DOHH2 (cell line): ENCODE data around the gene COMMD10.

Experiments used
- H3F3A ChIP-seq: fragments of 200-600 bp; sonication (generic), shearing (Covaris generic); 2 replicates; pipeline ENCODE4 v1.6.0; 2016; ENCODE audit warnings: antibody characterized with exemption, mild to moderate bottlenecking; ENCODE audit not compliant: control insufficient read depth, insufficient read depth
- H3K27ac ChIP-seq: fragments of 200-600 bp; sonication (generic); 2 replicates; pipeline ENCODE4 v1.5.1; 2014; ENCODE audit warnings: low read depth, mild to moderate bottlenecking, low read length, moderate library complexity
- H3K27me3 ChIP-seq: fragments of 200-600 bp; sonication (generic); 2 replicates; pipeline ENCODE4 v1.6.1; 2014; ENCODE audit warnings: mild to moderate bottlenecking, low read length, mixed read lengths; ENCODE audit not compliant: control insufficient read depth
- H3K36me3 ChIP-seq: fragments of 200-600 bp; sonication (generic); 2 replicates; pipeline ENCODE4 v1.6.1; 2014; ENCODE audit warnings: mild to moderate bottlenecking, low read length, moderate library complexity, mixed read lengths; ENCODE audit not compliant: control insufficient read depth
- H3K4me1 ChIP-seq: fragments of 200-600 bp; sonication (generic); 2 replicates; pipeline ENCODE4 v1.6.1; 2014; ENCODE audit warnings: mild to moderate bottlenecking, low read length, mixed read lengths; ENCODE audit not compliant: control insufficient read depth
- H3K4me2 ChIP-seq: fragments of 200-600 bp; sonication (generic); 2 replicates; pipeline ENCODE4 v1.6.0; 2014; ENCODE audit warnings: mild to moderate bottlenecking, low read length, moderate library complexity
- H3K4me3 ChIP-seq: fragments of 200-600 bp; sonication (generic); 2 replicates; pipeline ENCODE4 v1.5.1; 2014; ENCODE audit warnings: mild to moderate bottlenecking, low read length, mixed read lengths
- H3K79me2 ChIP-seq: fragments of 200-600 bp; sonication (generic); 2 replicates; pipeline ENCODE4 v1.6.1; 2014; ENCODE audit warnings: mild to moderate bottlenecking, low read length, mixed read lengths; ENCODE audit not compliant: control insufficient read depth
- H3K9me2 ChIP-seq: fragments of 200-600 bp; sonication (generic); replicated peaks from 2 replicates; pipeline ENCODE4 v1.6.1; 2014; ENCODE audit warnings: mild to moderate bottlenecking, low read length, mixed read lengths; ENCODE audit not compliant: control insufficient read depth
- H3K9me3 ChIP-seq: fragments of 200-600 bp; sonication (generic); 2 replicates; pipeline ENCODE4 v1.6.1; 2014; ENCODE audit warnings: antibody characterized with exemption, low read length, mixed read lengths; ENCODE audit not compliant: control insufficient read depth, insufficient read depth
- H4K20me1 ChIP-seq: fragments of 200-600 bp; sonication (generic); 2 replicates; pipeline ENCODE4 v1.6.0; 2014; ENCODE audit warnings: low read depth, mild to moderate bottlenecking, antibody characterized with exemption, low read length, moderate library complexity; ENCODE audit not compliant: control insufficient read depth, insufficient read depth
- CTCF ChIP-seq: fragments of 200-600 bp; sonication (generic); IDR thresholded peaks from one replicate; pipeline ENCODE4 v1.5.1; 2014; ENCODE audit warnings: antibody characterized with exemption, mild to moderate bottlenecking, low read depth, low read length; ENCODE audit not compliant: poor library complexity, severe bottlenecking
- EZH2phosphoT487 ChIP-seq: fragments of 200-600 bp; sonication (generic); IDR thresholded peaks from 2 replicates; pipeline ENCODE4 v1.6.1; 2017; ENCODE audit warnings: borderline replicate concordance, mild to moderate bottlenecking, antibody characterized with exemption, low read length, moderate library complexity, mixed read lengths

COMMD10 gene

GRCh38 chr5:116318091-116318854, 233.4 kb downstream of the COMMD10 start:
- Histone ChIP-seq H3K4me2 (no peak overlapping the region), H3K4me1 (no peaks in the 10 kb centered on the region), H3K79me2 (no peaks in the 10 kb centered on the region)

GRCh38 chr5:116320486-116320885, 235.7 kb downstream of the COMMD10 start:
- H3K36me3 ChIP-seq: peaks cover 4% of the 10 kb centered on the region; the same call in 1 of the 2 replicates
- no peaks in the 10 kb centered on the region for H3K4me1 ChIP-seq
- H3K4me2 ChIP-seq: no peak overlapping the region
- no peaks in the 10 kb centered on the region for H3K27me3 ChIP-seq
- no peaks in the 10 kb centered on the region for H3K9me2 ChIP-seq
- no peaks in the 10 kb centered on the region for H3F3A ChIP-seq
- no peaks in the 10 kb centered on the region for H3K9me3 ChIP-seq
- TF ChIP-seq EZH2phosphoT487: no peak
- TF ChIP-seq CTCF: no peak
- no peaks in the 10 kb centered on the region for H4K20me1 ChIP-seq
- no peaks in the 10 kb centered on the region for H3K79me2 ChIP-seq
- H3K27ac ChIP-seq: no peak overlapping the region
- H3K4me3 ChIP-seq: no peak overlapping the region

More at GRCh38 chr5:116318091-116318854, 233.4 kb downstream of the COMMD10 start:
- Histone ChIP-seq H3K27me3 (no peaks in the 10 kb centered on the region), H3K9me3 (no peaks in the 10 kb centered on the region), H3K9me2 (no peaks in the 10 kb centered on the region), H3K36me3 (peaks cover 7% of the 10 kb centered on the region), H4K20me1 (no peaks in the 10 kb centered on the region), H3K27ac (no peak overlapping the region), H3K4me3 (no peak overlapping the region), H3F3A (no peaks in the 10 kb centered on the region)
- TF ChIP-seq CTCF (no peak), EZH2phosphoT487 (no peak)

- Histone ChIP-seq H3K79me2 (no peaks in the 10 kb centered on the region), H3K4me3 (no peak overlapping the region), H3K27me3 (no peaks in the 10 kb centered on the region), H3F3A (no peaks in the 10 kb centered on the region), H3K9me2 (no peaks in the 10 kb centered on the region), H4K20me1 (no peaks in the 10 kb centered on the region), H3K36me3 (no peaks in the 10 kb centered on the region; the same call in 1 of the 2 replicates), H3K4me2 (no peak overlapping the region), H3K9me3 (peaks cover 12% of the 10 kb centered on the region; the same call in 1 of the 2 replicates), H3K27ac (no peak overlapping the region), H3K4me1 (no peaks in the 10 kb centered on the region)
- TF ChIP-seq CTCF: no peak
- TF ChIP-seq EZH2phosphoT487: no peak
These were observed 244.7 kb downstream of the COMMD10 start for GRCh38 chr5:116329503-116329902.
